OCI-M1 (cell line): Measurements from ENCODE around the gene MLLT10.
"Not testable (repeated sequence)": the region's sequence is repeated elsewhere in the genome, so short reads cannot be mapped to it uniquely, and the experiment has no call there.

Experiments
- DNase-seq: peaks from one replicate; lab custom pipeline; 2025; lab: John Stamatoyannopoulos, UW

The MLLT10 gene

DNA sequence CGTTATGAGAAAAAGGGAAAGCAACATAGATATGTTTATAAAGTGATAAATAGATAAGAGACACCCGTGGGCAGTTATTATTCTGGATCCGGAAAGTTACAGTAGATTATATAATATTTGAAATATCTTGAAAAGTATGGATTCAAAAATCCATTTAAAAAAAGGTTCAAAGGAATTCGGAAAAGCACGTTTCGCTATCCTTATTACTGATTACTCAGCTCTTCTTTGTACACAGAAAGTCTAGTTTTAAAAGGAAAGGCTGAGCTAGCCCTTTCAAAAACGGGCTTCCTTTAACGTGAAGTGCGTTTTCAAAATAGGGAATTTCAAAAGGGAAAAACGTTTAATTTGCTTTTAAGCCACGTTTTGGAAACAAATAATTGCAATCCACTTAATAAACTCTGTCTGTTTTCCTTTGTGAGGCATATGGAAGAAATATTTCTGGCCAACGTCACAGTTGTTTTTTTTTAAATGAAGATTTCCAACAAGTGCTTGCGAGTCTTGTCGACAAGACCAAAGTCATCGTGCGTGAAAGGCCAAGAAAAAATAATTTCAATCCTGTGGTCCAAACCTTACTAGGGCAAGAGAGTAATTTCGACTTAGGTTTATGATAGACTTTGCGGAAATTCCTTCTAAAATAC, 6.3 kb upstream of the MLLT10 start:
- DNase-seq, result peak; percentile 84

DNA sequence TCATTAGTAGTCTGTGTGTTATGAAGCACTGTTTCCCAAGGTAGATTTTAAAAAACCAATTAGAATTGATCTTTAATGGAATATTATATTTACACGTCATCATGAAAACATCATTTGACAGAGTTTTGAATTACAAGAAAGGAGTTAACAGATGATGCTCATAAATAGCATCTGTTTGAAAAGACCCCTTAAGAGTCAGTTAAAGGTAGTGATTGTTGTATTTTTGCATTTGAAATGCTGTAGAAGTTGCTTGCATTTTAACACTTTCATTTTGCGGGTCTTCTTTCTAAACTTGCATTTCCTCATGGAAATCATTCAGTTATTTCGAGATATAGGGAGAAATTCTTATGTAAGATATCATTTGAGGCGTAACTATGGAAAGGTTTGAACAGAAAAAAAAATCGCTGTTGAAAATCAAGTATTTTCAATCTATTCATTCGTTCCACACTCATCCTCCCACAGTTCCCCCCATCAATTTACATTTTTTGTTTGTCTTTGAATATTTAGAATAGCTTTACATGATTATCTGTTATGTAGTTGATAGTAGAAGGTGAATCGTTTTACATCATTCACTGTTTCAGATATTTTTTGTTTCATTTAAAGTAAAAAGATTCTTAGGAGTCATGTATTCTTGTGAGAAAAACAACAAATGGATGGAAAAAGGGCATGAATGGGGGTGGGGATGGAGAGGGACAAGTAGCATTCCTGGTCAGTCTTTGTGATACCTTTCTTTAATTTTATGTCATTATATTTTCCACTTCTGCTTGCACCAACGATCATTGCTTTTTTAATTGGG, 5.6 kb upstream of the MLLT10 start:
- DNase-seq, result peak; percentile 79

DNA sequence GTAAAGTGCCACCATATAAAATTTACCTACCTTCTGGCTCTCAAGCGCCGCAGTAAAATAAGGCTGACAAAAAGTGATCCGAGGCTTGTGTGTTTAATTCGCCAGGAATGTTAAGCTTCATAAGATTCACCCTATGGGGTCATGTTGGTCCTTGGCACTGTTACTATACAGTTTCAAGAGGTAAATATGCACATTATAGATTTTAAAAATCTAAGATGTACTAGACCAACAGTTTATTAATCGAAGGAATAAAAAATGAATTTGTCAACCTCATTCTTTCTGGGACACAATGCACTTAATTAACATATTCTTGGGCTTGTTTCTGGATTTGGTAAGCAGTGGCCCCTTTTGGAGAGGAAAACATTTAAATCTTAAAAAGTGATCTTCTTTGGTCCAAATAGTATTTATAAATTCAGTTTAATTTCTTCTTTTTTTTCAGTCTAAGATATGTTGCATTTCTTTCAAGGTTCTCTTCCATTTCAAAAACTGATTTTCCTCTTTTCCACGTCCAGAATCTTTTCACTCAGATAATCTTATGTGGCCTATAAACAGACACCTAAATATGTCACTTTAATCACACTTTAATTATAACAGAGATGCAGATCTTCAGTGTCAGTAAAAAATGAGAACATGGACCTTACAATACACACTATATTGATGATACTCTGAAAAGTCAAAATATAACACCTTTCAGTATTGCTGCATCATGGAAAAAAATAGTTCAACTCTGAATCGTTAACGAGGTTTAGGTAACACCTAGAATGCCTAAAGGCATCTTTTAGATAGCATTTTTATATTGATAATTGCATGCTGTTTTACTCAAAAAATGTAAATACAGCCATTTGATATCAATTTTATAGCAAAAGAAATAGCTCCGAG, 4.8 kb upstream of the MLLT10 start:
- DNase-seq, result peak; percentile 70

GRCh38 chr10:21530168-21530567, 3.9 kb upstream of the MLLT10 start:
- no peak for DNase-seq

DNA sequence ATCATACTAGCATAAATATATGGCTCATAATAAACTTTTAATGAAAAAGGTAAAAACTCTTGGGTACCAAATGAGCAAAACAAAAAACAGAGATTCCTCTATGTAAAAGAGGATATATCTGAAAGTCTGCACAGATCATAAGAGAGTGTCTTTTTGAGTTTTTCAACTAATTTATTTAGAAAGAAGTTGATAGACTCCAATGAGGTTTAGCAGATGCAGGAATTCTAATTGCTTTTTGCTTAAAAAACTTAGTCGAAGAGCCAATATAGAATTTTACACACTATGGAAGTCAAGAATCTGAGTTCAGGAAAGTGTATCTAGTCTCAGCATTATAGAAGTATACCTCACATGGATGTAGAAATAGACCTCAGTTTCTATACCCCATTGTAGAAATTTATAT, 3.4 kb upstream of the MLLT10 start:
- peak; percentile 53 for DNase-seq

DNA sequence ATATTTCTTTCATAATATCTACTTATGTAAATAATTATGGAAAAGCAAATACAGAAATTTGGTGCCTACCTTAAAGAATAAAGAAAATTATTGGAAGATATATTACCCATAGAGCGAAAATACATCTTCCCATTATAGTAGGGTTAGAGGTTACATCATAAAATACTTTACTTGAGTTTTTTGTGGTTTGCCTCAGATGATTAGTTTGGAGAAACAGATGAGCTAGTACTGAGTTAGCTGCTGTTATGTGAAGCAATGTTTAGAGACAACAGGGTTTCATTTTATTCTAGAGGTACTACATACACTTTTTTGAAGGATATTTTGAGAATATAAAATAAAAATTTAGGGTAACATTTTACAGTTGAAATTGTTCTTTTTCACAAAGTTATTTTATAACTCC, 2.9 kb upstream of the MLLT10 start:
- DNase-seq, result peak; percentile 82

GRCh38 chr10:21532694-21533466, 1.2 kb upstream of the MLLT10 start:
- peak; percentile 59 for DNase-seq

- no peak for DNase-seq
These were observed 201 bp downstream of the MLLT10 start for GRCh38 chr10:21534280-21534586.

- peak; percentile 76 for DNase-seq
These were observed 817 bp downstream of the MLLT10 start for GRCh38 chr10:21534604-21535493.

GRCh38 chr10:21535494-21535965, 1.5 kb downstream of the MLLT10 start:
- DNase-seq, result no peak

- DNase-seq, result not testable (repeated sequence)
These were observed 1.9 kb downstream of the MLLT10 start for GRCh38 chr10:21535976-21536375.

GRCh38 chr10:21536874-21537273, 2.8 kb downstream of the MLLT10 start:
- no peak for DNase-seq

DNA sequence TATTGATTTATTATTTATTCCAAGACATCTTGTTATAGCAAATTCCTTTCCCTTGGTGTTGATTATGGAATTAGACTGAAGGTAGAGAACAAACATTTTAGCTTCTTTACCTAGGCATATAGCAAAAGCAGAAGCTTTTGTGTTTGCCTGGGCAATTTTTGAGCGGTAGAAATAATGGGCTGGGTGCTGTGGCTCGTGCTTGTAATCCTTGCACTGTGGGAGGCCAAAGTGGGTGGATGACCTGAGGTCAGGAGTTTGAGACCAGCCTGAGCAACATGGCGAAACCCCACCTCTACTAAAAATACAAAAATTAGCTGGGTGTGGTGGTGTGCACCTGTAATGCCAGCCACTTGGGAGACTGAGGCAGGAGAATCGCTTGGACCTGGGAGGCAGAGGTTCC, 6.7 kb downstream of the MLLT10 start:
- DNase-seq, result not testable (repeated sequence)

DNA sequence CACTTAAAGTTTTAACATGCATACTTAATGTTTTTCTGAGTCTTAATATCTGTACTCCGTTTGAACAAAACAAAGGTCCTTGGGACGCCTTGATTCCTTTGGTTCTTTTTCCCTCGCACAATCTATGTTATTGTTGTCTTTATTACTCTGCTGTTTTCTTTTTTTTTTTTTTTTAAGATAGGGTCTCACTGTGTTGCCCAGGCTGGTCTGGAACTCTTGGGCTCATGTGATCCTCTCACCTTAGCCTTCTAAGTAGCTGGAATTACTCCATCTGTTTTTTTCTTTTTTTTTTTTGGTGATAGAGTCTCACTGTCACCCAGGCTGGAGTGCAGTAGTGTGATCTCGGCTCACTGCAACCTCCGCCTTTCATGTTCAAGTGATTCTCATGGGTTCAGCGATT, 13.2 kb downstream of the MLLT10 start:
- no peak for DNase-seq

- no peak for DNase-seq
These were observed 18.6 kb downstream of the MLLT10 start for GRCh38 chr10:21552638-21553037.

DNA sequence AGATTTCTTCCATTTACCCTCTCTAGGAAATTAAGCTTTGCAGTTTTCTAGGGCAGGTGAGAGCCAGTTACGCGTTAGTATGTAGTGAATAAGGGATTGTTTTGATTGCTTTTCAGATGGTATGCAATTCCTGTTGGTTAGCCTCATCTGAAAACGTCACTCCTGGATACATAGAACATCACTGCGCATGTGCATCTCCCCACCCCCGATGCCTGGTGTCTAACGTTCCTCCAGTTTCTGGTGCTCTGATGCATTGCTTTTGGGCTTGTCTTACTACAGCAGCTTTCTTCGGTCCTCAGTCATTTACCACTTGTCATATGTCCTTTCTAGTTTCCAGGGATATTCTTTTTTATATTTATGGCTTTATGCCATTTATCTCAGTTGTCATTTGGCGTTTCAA, 22.5 kb downstream of the MLLT10 start:
- no peak for DNase-seq

GRCh38 chr10:21558984-21559383, 25.0 kb downstream of the MLLT10 start:
- not testable (repeated sequence) for DNase-seq

- DNase-seq, result no peak
These were observed 36.9 kb downstream of the MLLT10 start for GRCh38 chr10:21570761-21571521.

- DNase-seq, result no peak
These were observed 38.5 kb downstream of the MLLT10 start for GRCh38 chr10:21572578-21572977.

DNA sequence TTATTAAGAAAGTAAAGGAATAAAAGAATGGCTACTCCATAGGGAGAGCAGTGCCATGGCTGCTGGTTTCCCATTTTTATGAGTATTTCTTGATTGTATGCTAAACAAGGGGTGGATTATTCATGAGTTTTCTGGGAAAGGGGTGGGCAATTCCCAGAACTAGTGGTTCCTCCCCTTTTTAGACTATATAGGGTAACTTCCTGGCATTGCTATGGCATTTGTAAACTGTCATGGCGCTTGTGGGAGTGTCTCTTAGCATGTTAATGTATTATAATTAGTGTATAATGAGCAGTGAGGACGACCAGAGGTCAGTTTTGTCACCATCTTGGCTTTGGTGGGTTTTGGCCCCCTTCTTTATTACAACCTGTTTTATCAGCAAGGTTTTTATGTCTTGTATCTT, 40.5 kb downstream of the MLLT10 start:
- DNase-seq, result peak; percentile 38
